NCI-H1694 (cell line): ENCODE data around the gene GLRX5.

Experiments
- DNase-seq: peaks from one replicate; lab custom pipeline; 2025; lab: John Stamatoyannopoulos, UW

GLRX5 gene

GRCh38 chr14:95518045-95518751 lies 16.7 kb upstream of the GLRX5 start:
- no peak for DNase-seq

- no peak for DNase-seq
Observed at GRCh38 chr14:95519699-95520098, 15.2 kb upstream of the GLRX5 start.

- DNase-seq, result no peak
Observed at GRCh38 chr14:95520346-95520745, 14.5 kb upstream of the GLRX5 start.

- DNase-seq, result no peak
Observed at GRCh38 chr14:95521001-95521400, 13.8 kb upstream of the GLRX5 start.

- no peak for DNase-seq
Observed at GRCh38 chr14:95522116-95522515, 12.7 kb upstream of the GLRX5 start.

- no peak for DNase-seq
Observed at GRCh38 chr14:95522556-95522955, 12.3 kb upstream of the GLRX5 start.

GRCh38 chr14:95523051-95523814 lies 11.6 kb upstream of the GLRX5 start:
- no peak for DNase-seq

GRCh38 chr14:95523815-95524448 lies 10.9 kb upstream of the GLRX5 start:
- DNase-seq, result no peak

GRCh38 chr14:95524706-95525512 lies 9.9 kb upstream of the GLRX5 start:
- DNase-seq, result no peak

GRCh38 chr14:95525999-95526398 lies 8.9 kb upstream of the GLRX5 start:
- no peak for DNase-seq

GRCh38 chr14:95526483-95527386 lies 8.1 kb upstream of the GLRX5 start:
- DNase-seq, result no peak

GRCh38 chr14:95527387-95528002 lies 7.4 kb upstream of the GLRX5 start:
- peak; percentile 88 for DNase-seq

- DNase-seq, result no peak
Observed at GRCh38 chr14:95529216-95529615, 5.6 kb upstream of the GLRX5 start.

- no peak for DNase-seq
Observed at GRCh38 chr14:95530473-95531276, 4.2 kb upstream of the GLRX5 start.

GRCh38 chr14:95531473-95531872 lies 3.4 kb upstream of the GLRX5 start:
- no peak for DNase-seq

- DNase-seq, result no peak
Observed at GRCh38 chr14:95531969-95532368, 2.9 kb upstream of the GLRX5 start.

GRCh38 chr14:95533391-95533821 lies 1.4 kb upstream of the GLRX5 start:
- DNase-seq, result peak; percentile 79

- no peak for DNase-seq
Observed at GRCh38 chr14:95533822-95534221, 1.0 kb upstream of the GLRX5 start.

GRCh38 chr14:95535226-95536021 lies 574 bp downstream of the GLRX5 start:
- no peak for DNase-seq
